Pancreas (tissue), 10 donors: ENCODE data around the gene PAPSS1. TPM values are rescaled to one million over a fixed set of nuclear protein-coding genes. Genes with fewer than 3 reads are reported as not detected.
"Not testable (repeated sequence)": the region's sequence is repeated elsewhere in the genome, so short reads cannot be mapped to it uniquely, and the experiment has no call there.

Source experiments
- ATAC-seq, 4 donors: fragments of 200-7000 bp; cut with Tn5 transposase; one replicate each; pipeline versions ENCODE4 v1.8.0 to v1.9.1; 2020; ENCODE audit warnings: mild to moderate bottlenecking in 4 of 4, moderate library complexity in 4 of 4
- DNase-seq, 6 donors: peaks; one replicate each; pipeline ENCODE4 v3.0.0-alpha.2; 2020
- FAIRE-seq: peaks from 2 replicates; lab custom pipeline; 2012; peaks lifted over from hg19 to GRCh38; lab: Jason Lieb, UNC
- H3K27ac ChIP-seq, 4 donors: fragments of 200-600 bp; sonication (generic); 1 replicate in 3 of 4; 2 replicates in 1 of 4; pipeline versions ENCODE4 v1.5.0 to v1.8.0; 2020
- H3K27me3 ChIP-seq, 4 donors: fragments of 200-600 bp; one replicate each; pipeline ENCODE4 v1.8.0; 2021
- H3K36me3 ChIP-seq, 3 donors: fragments of 200-600 bp; sonication (generic) in 1 of 3; one replicate each; pipeline versions ENCODE4 v1.5.0 to v1.8.0; 2020 to 2021
- H3K4me1 ChIP-seq, 3 donors: fragments of 200-600 bp; one replicate each; pipeline ENCODE4 v1.8.0; 2021
- H3K4me3 ChIP-seq, 4 donors: fragments of 200-600 bp; sonication (generic) in 2 of 4; one replicate each; pipeline versions ENCODE4 v1.5.0 to v1.8.0; 2020 to 2021
- H3K9me3 ChIP-seq, 4 donors: fragments of 200-600 bp; one replicate each; pipeline ENCODE4 v1.8.0; 2021
- WGBS, 2 donors: extraction: QIAGEN DNeasy Blood & Tissue Kit; methylation state at CpG; one replicate each; pipeline ENCODE4 v1.1.7; 2013; 5-methylcytosine and 5-hydroxymethylcytosine counted together
- intact Hi-C, 3 donors: fragments of 100-400 bp; cut with DNase I; formaldehyde crosslinking; loops; one replicate each; pipeline versions ENCODE4 v1.11.1 to v1.14.2; 2022
- polyA plus RNA-seq, 2 donors: library from polyadenylated mRNA; stranded (reverse); fragments of 200-250 nt; gene quantifications; one replicate each; pipeline ENCODE4 v1.2.3, GENCODE V29; 2013
- total RNA-seq, 6 donors: library from RNA; stranded (reverse); fragmentation: NEBNext Ultra II Directional in 4 of 6; extraction: Animal tissue kit (Norgen Biotek cat#: 25700) in 4 of 6; gene quantifications; one replicate each; pipeline versions ENCODE4 v1.2.1 to v1.2.4, GENCODE V29; 2021 to 2023
- TF ChIP-seq, protein P1 (sequence below), 4 donors: fragments of 200-600 bp; sonication (generic) in 3 of 4; IDR thresholded peaks; one replicate each; pipeline versions ENCODE4 v1.5.0 to v1.8.0; 2021; ENCODE audit warnings: antibody characterized with exemption in 4 of 4
- donor health status: healthy with polysubstance abuse.
- donor health status: DM: no; HTN: no; CAD: no; lungs with moderate emphysema.
- donor health status: DM: no; HTN: no; CAD: no.
- donor health status: control.
- donor health status: control.
- donor health status: Bipolar disorder and iron deficiency.
- donor health status: DM: yes; HTN: yes; CAD: no.
- donor health status: DM: no; HTN: no; CAD: no.
- donor health status: DM: no; HTN: no; CAD: no.
- donor health status: DM: yes; HTN: yes; CAD: no.

PAPSS1 gene
- total and polyA plus RNA-seq, 8 donors = 19.1 to 45.1 (median 25.8) TPM

DNA sequence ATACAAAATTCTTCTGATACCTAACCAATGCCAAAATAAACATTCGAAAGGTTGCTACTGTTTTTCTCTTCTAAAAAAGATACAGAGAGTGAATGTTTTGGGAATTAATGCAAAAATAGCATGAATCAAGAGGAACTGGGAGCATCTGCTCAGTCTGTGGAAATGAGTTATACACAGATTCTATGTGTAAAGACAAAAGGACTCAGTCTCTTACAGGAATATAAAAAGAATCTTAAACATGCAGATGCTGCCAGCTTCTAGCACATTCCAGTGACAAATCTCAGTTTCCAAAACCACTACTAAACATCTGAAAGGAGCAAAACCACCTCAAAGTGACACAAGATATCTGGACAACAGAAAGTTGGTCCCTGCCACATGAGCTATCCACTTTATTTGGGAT, 55.0 kb downstream of the PAPSS1 start:
- Histone ChIP-seq H3K27me3 (no peaks in the 10 kb centered on the region), H3K27ac (no peak overlapping the region), H3K9me3 (no peaks in the 10 kb centered on the region), H3K36me3 (no peaks in the 10 kb centered on the region), H3K4me3 (no peak overlapping the region), H3K4me1 (peaks cover 0 to 18% (median 9%) of the 10 kb centered on the region in 3 donors)
- 25 to 27% methylated on average over 1 of the region's 1 CpG for WGBS, 2 donors
- FAIRE-seq (no peak), DNase-seq (no peak), ATAC-seq (peak in 1 of 4 donors; percentile 11)
- TF ChIP-seq, protein P1, sequence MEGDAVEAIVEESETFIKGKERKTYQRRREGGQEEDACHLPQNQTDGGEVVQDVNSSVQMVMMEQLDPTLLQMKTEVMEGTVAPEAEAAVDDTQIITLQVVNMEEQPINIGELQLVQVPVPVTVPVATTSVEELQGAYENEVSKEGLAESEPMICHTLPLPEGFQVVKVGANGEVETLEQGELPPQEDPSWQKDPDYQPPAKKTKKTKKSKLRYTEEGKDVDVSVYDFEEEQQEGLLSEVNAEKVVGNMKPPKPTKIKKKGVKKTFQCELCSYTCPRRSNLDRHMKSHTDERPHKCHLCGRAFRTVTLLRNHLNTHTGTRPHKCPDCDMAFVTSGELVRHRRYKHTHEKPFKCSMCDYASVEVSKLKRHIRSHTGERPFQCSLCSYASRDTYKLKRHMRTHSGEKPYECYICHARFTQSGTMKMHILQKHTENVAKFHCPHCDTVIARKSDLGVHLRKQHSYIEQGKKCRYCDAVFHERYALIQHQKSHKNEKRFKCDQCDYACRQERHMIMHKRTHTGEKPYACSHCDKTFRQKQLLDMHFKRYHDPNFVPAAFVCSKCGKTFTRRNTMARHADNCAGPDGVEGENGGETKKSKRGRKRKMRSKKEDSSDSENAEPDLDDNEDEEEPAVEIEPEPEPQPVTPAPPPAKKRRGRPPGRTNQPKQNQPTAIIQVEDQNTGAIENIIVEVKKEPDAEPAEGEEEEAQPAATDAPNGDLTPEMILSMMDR (IDR thresholded peaks at IDR 0.05) = no peak
- intact Hi-C loops = no loop called here

DNA sequence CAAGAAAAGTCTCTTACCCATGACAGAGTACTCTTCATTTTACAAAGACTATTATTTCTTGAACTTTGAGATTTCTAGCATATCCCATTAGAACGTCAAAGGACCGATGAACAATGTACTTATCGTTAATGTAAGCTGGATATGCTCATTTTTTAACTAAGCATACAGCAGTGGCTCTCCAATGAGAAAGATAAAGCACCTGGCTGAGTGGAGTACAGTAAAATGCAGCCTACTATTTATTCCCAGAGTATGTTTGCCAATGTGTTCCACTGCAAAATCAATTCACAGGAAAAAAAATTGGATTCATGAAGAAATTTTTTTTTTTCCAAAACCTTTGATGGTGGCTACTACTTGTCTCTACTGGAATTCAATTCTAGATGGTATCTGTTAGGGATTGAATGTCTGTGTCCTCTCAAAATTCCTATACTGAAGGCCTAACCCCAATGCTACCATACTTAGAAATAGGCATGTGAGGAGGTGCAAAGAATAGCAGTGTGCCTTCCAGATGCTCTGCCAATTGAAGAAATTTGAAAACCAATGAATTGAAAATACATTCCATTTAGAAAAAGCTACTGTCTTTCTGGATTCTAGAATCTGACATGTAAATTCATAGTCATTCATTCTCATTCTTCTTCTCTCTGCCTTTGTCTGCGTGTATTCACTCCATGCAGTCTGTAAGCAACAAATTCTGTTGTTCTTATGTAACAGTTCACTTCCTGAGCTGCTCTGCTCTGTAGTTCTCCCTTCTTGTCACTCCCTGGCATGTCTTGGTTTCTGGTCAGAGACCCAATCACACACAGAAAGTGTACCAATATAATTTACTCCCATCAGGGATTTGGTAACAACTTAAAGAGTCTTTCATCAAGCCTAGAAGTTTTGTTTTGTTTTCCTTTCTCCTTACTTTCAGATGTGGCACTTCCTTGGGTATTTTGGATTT, 61.4 kb downstream of the PAPSS1 start:
- Histone ChIP-seq H3K9me3 (no peaks in the 10 kb centered on the region), H3K27ac (peak overlapping the region in 1 of 4 donors; percentile 9), H3K4me3 (no peak overlapping the region), H3K36me3 (peaks cover 0 to 5% (median 0%) of the 10 kb centered on the region in 3 donors), H3K27me3 (no peaks in the 10 kb centered on the region), H3K4me1 (peaks cover 0 to 12% (median 0%) of the 10 kb centered on the region in 3 donors)
- DNase-seq = no peak
- peak in 3 of 4 donors; percentile 36 to 75 (median 59) for ATAC-seq
- 38 to 52% methylated on average over 4 of the region's 4 CpGs for WGBS, 2 donors
- TF ChIP-seq, protein P1 (IDR thresholded peaks at IDR 0.05) = no peak
- intact Hi-C loops = no loop called here
- FAIRE-seq = no peak

DNA sequence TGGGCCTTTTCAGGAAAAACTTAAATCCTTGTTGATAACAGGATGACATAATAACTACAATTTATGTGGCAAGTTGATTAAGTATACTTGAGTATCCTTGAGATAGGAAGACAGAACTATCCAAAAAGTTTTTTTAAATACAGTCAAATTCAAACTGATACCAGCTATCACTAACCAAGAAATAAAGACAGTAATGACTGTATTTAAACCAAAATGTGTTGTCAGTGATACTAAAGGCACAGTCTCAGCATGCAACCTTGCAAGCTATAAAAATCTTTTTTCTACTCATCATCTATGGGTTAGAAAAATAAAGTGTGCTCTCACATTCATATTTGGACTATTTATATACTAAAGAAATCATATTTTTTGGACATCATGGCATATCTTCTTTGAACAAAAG, 64.7 kb downstream of the PAPSS1 start:
- Histone ChIP-seq H3K27ac (no peak overlapping the region), H3K4me1 (peaks cover 0 to 12% (median 0%) of the 10 kb centered on the region in 3 donors), H3K36me3 (peaks cover 0 to 22% (median 0%) of the 10 kb centered on the region in 3 donors), H3K27me3 (no peaks in the 10 kb centered on the region), H3K9me3 (no peaks in the 10 kb centered on the region), H3K4me3 (no peak overlapping the region)
- DNase-seq (no peak), FAIRE-seq (no peak), ATAC-seq (no peak)
- TF ChIP-seq, protein P1 (IDR thresholded peaks at IDR 0.05) = no peak
- intact Hi-C loops = no loop called here

DNA sequence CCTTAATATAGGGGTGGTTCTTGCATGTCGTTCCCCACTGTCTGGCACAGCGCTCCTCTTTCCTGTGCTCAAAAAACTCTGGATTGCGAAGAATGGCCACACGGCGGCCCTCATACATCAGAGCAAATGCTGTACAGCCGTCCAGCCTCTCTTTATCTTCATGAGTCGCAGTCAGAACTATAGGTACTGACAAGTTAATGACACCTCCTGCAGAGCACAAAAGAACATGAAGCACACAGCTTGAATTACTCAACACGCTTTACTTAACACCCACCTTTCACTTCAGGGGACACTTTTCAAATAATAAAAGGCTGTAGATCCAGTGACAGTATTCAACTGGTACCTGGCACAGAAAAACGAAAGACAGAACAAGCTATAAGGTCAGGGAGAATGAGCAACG, 65.3 kb downstream of the PAPSS1 start:
- intact Hi-C loops = no loop called here
- peaks cover 0 to 22% (median 0%) of the 10 kb centered on the region in 3 donors for H3K36me3 ChIP-seq
- FAIRE-seq = no peak
- H3K27me3 ChIP-seq = no peaks in the 10 kb centered on the region
- 75 to 78% methylated on average over 10 of the region's 10 CpGs for WGBS, 2 donors
- TF ChIP-seq, protein P1 (IDR thresholded peaks at IDR 0.05) = no peak
- H3K4me3 ChIP-seq = no peak overlapping the region
- no peak for ATAC-seq
- no peaks in the 10 kb centered on the region for H3K9me3 ChIP-seq
- peaks cover 0 to 12% (median 0%) of the 10 kb centered on the region in 3 donors for H3K4me1 ChIP-seq
- no peak overlapping the region for H3K27ac ChIP-seq
- no peak for DNase-seq

DNA sequence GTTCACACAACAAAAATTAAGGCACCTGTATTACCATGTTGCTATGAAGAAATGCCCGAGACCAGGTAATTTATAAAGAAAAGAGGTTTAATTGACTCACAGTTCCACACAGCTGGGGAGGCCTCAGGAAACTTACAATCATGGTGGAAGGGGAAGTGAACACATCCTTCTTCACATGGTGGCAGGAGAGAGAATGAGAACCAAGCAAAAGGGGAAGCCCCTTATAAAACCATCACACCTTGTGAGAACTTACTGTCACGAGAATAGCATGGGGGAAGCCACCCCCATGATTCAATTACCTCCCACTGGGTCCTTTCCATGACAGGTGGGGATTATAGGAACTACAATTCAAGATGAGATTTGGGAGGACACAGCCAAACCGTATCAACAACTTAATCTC, 68.6 kb downstream of the PAPSS1 start:
- H3K4me1 ChIP-seq, H3K4me3 ChIP-seq, H3K9me3 ChIP-seq, intact Hi-C loops, H3K27me3 ChIP-seq, DNase-seq, ATAC-seq, H3K27ac ChIP-seq, FAIRE-seq: not testable (repeated sequence)
- H3K36me3 ChIP-seq = peaks cover 0 to 22% (median 0%) of the 10 kb centered on the region in 3 donors
- 76 to 96% methylated on average over 3 of the region's 3 CpGs for WGBS, 2 donors
